Left forelimb (tissue), 1 donor: ENCODE data around the gene SUB1.
"Not testable (repeated sequence)": the region's sequence is repeated elsewhere in the genome, so short reads cannot be mapped to it uniquely, and the experiment has no call there.

ENCODE experiments used
- DNase-seq: peaks from one replicate; pipeline ENCODE4 v3.0.0-alpha.2; 2018; ENCODE audit warnings: low spot score

Gene SUB1

GRCh38 chr5:32566319-32567111 is 18.8 kb upstream of the SUB1 start:
- no peak for DNase-seq

- no peak for DNase-seq
Observed at GRCh38 chr5:32571128-32571527, 14.2 kb upstream of the SUB1 start.

DNA sequence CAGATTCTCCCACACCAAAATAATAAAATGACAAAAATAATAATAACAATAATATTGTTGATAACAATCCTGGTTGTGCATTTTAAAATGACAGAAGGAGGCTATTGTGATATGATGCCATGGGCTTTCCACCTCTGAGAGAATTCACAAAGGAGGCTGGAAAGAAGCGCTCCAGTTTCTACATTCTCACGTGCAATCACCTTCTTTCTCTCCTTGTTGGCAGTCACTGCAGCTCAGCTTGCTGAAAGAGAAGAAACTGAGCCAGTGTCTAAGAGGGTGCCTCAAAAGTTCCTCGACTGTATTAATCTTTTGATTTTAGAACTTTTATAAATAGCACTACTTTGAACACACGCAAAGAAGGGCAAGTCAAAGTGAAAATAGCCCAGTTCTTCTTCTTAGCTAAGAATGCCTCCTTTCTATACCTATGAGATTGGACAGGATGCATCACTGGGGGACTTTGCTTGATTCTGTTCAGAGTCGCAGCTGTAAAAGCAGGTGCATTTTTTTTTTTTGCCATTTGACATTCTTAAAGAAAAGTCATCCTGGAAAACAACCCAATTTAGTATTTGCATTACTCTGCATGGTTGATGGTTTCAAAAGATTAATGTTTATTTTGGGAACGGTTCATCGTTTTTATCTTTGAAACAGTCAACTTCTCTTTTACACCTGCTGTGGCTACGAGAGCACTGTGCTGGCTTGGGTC is 12.4 kb upstream of the SUB1 start:
- DNase-seq, result no peak

GRCh38 chr5:32573481-32573854 is 11.9 kb upstream of the SUB1 start:
- DNase-seq, result not testable (repeated sequence)

- DNase-seq, result no peak
Observed at GRCh38 chr5:32574540-32575175, 10.7 kb upstream of the SUB1 start.

- no peak for DNase-seq
Observed at GRCh38 chr5:32578363-32578762, 7.0 kb upstream of the SUB1 start.

- no peak for DNase-seq
Observed at GRCh38 chr5:32578764-32579163, 6.6 kb upstream of the SUB1 start.

DNA sequence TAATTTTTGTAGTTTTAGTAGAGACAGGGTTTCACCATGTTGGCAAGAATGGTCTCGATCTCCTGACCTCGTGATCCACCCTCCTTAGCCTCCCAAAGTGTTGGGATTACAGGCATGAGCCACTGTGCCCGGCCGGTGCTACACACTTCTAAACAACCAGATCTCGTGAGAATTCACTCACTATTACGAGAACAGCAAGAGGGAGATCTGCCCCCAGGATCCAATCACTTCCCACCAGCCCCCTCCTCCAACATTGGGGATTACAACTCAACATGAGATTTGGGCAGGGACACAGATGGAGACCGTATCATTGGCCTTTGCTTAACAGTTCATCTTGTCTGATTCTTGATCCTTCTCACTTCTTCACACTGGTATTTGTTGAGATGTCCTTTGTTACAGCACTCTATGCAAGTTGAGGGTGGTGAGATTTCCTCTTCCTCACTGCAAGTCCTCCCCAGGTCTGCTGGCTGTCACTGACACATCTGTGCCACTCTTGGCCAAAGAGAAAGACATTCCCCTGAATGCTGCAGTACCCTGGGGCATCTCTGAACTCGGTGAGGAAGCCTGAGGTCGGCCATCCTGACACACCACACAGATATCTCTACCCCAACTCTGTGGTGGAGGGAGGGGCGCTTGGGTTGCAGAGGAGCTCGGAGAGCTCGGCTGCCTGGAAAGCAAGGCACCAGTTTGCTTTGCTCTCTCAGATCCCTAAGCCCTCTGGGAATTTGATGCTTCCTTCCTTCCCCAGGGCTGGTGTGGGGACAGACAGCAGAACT is 4.2 kb upstream of the SUB1 start:
- DNase-seq, result no peak

DNA sequence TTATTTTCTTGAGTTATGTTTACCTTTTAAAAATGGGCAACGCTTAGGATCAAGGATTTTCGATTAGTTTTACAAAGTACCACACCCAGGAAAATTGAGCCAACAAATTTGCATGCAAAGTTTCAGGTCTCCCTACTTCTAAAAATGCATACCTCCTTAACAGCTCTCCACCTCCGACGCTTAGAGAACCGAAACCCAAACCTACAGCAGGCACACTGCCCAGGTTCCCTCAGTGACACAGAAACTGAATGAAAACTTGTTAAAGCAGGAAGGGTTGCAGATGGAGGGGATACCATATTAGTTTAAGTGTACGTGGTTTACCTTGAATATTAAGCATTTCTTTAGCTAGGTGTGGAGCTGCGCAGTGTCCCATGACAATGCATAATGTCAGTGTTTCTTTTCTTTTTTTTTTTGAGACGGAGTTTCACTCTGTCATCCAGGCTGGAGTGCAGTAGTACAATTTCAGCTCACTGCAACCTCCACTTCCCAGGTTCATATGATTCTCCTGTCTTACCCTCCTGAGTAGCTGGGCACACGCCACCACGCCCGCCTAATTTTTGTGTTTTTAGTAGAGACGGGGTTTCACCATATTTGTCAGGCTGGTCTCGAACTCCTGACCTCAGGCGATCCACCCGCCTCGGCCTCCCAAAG is 1.6 kb upstream of the SUB1 start:
- DNase-seq, result no peak

- DNase-seq, result no peak
Observed at GRCh38 chr5:32584646-32585045, 711 bp upstream of the SUB1 start.

GRCh38 chr5:32585122-32585445 is 273 bp upstream of the SUB1 start:
- no peak for DNase-seq

- no peak for DNase-seq
Observed at GRCh38 chr5:32586276-32586599, 881 bp downstream of the SUB1 start.

- no peak for DNase-seq
Observed at GRCh38 chr5:32587067-32587551, 1.8 kb downstream of the SUB1 start.

- DNase-seq, result no peak
Observed at GRCh38 chr5:32589416-32589815, 4.1 kb downstream of the SUB1 start.

GRCh38 chr5:32589942-32590869 is 4.8 kb downstream of the SUB1 start:
- DNase-seq, result no peak

GRCh38 chr5:32595118-32595517 is 9.8 kb downstream of the SUB1 start:
- no peak for DNase-seq

GRCh38 chr5:32597041-32597629 is 11.8 kb downstream of the SUB1 start:
- DNase-seq, result no peak

- DNase-seq, result no peak
Observed at GRCh38 chr5:32598260-32598937, 13.0 kb downstream of the SUB1 start.

GRCh38 chr5:32598997-32599549 is 13.7 kb downstream of the SUB1 start:
- DNase-seq, result no peak
